Endothelial cell (in vitro differentiated cells): ENCODE results near the gene FAM241B. TPM values are rescaled to one million over a fixed set of nuclear protein-coding genes. Genes with fewer than 3 reads are reported as not detected.

Experiments used
- DNase-seq: peaks from one replicate; pipeline ENCODE4 v3.0.0; 2021; ENCODE audit warnings: low spot score
- H3K27ac Mint-ChIP-seq: one replicate; pipeline ENCODE4 v1.8.0; 2021; ENCODE audit warnings: mixed read lengths, inconsistent platforms; ENCODE audit not compliant: unreplicated experiment
- H3K27me3 Mint-ChIP-seq: one replicate; pipeline ENCODE4 v1.8.0; 2021; ENCODE audit warnings: mild to moderate bottlenecking, moderate library complexity, mixed read lengths, inconsistent platforms; ENCODE audit not compliant: unreplicated experiment
- H3K36me3 Mint-ChIP-seq: one replicate; pipeline ENCODE4 v1.8.0; 2021; ENCODE audit warnings: mild to moderate bottlenecking, low read depth, mixed read lengths, inconsistent platforms; ENCODE audit not compliant: unreplicated experiment
- H3K4me1 Mint-ChIP-seq: one replicate; pipeline ENCODE4 v1.8.0; 2021; ENCODE audit warnings: mild to moderate bottlenecking, mixed read lengths, inconsistent platforms; ENCODE audit not compliant: unreplicated experiment
- H3K4me3 Mint-ChIP-seq: one replicate; pipeline ENCODE4 v1.8.0; 2021; ENCODE audit warnings: mild to moderate bottlenecking, mixed read lengths, inconsistent platforms; ENCODE audit not compliant: unreplicated experiment
- H3K9me3 Mint-ChIP-seq: one replicate; pipeline ENCODE4 v1.8.0; 2021; ENCODE audit warnings: mixed read lengths, inconsistent platforms; ENCODE audit not compliant: unreplicated experiment
- total RNA-seq: library from RNA; stranded (reverse); fragmentation: NEBNext Ultra II Directional; extraction: Animal tissue kit (Norgen Biotek cat#: 25700); gene quantifications from one replicate; pipeline ENCODE4 v1.2.1, GENCODE V29; 2021; ENCODE audit not compliant: unreplicated experiment
- TF ChIP-seq, protein P1 (sequence below): fragments of 200-600 bp; sonication (generic); IDR thresholded peaks from one replicate; pipeline ENCODE4 v1.5.0; 2021; ENCODE audit warnings: antibody characterized with exemption; ENCODE audit not compliant: unreplicated experiment

FAM241B gene
- total RNA-seq, 1 donor from 2014 or later, result 7.1 TPM

DNA sequence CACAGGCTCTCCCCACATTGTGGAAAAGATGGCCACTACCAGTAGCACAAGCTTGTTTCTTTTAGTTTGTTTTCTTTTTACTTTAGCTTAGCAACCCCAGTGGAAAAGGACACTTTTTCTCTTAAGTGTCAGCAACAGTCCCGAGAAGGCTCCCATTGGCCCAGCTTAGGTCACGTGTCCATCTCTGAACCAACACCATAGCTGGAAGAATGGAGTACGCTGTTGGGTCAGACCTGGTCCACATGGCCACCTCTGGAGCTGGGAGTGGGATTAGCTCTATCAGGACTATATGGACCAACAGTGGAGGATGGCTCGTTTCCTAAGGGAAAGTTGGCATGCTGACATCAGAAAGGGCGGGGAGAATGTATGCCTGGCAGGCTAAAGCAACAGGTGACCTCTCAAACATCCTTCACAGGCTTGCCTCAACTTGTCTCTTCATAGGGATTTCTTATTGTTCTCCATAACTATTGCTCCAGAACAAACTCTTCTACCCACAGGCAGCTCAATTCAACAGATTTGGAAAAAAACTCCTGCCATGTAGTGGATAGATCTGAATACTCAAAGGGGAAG, 29.2 kb upstream of the FAM241B start:
- peaks cover 6% of the 10 kb centered on the region for H3K4me1 Mint-ChIP-seq
- no peak for DNase-seq
- H3K36me3 Mint-ChIP-seq, result peaks cover 4% of the 10 kb centered on the region
- H3K9me3 Mint-ChIP-seq, result no peaks in the 10 kb centered on the region
- peaks cover 3% of the 10 kb centered on the region for H3K27me3 Mint-ChIP-seq
- H3K4me3 Mint-ChIP-seq, result no peak overlapping the region
- H3K27ac Mint-ChIP-seq, result no peak overlapping the region
- TF ChIP-seq, protein P1, sequence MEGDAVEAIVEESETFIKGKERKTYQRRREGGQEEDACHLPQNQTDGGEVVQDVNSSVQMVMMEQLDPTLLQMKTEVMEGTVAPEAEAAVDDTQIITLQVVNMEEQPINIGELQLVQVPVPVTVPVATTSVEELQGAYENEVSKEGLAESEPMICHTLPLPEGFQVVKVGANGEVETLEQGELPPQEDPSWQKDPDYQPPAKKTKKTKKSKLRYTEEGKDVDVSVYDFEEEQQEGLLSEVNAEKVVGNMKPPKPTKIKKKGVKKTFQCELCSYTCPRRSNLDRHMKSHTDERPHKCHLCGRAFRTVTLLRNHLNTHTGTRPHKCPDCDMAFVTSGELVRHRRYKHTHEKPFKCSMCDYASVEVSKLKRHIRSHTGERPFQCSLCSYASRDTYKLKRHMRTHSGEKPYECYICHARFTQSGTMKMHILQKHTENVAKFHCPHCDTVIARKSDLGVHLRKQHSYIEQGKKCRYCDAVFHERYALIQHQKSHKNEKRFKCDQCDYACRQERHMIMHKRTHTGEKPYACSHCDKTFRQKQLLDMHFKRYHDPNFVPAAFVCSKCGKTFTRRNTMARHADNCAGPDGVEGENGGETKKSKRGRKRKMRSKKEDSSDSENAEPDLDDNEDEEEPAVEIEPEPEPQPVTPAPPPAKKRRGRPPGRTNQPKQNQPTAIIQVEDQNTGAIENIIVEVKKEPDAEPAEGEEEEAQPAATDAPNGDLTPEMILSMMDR, result no peak

DNA sequence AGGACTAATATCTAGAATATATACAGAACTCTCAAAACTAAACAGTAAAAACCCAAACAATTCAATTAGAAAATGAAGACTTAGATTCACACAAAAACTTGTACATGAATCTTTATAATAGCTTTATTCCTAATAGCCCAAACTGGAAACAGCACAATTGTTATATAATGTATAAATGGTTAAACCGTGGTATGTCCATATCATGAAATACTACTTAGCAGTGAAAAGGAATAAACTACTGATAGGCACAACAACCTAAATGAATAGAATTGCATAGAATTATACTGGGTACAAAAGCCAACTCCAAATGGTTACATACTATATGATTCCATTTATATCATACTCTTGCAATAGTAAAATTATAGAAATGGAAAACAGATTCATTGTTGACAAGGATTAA, 21.0 kb upstream of the FAM241B start:
- Mint-ChIP-seq H3K4me3 (no peak overlapping the region), H3K27ac (no peak overlapping the region), H3K36me3 (peaks cover 6% of the 10 kb centered on the region), H3K27me3 (peaks cover 2% of the 10 kb centered on the region), H3K4me1 (peaks cover 4% of the 10 kb centered on the region), H3K9me3 (no peaks in the 10 kb centered on the region)
- DNase-seq, result no peak
- TF ChIP-seq, protein P1, result no peak

DNA sequence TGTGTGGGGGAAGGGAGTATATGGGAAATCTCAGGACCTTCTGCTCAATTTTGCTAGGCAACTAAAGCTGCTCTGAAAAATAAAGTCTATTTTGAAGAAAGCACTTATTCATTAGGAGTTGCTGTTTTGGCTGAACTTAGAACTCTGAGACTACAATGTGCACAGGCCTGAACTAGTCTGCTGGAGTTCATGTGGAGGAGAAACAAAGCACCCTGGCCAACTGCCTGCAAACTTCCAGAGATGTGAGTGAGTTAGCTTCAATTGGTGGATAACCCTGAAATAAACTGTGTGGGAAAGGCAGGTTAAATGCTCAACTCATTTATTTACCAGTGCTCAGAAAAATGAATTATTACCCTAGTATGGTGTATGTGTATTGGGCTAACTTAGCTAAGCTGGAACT, 17.3 kb upstream of the FAM241B start:
- Mint-ChIP-seq H3K4me3 (no peak overlapping the region), H3K27me3 (no peaks in the 10 kb centered on the region), H3K27ac (no peak overlapping the region), H3K36me3 (peaks cover 11% of the 10 kb centered on the region), H3K4me1 (peaks cover under 1% of the 10 kb centered on the region), H3K9me3 (no peaks in the 10 kb centered on the region)
- no peak for DNase-seq
- TF ChIP-seq, protein P1, result no peak

DNA sequence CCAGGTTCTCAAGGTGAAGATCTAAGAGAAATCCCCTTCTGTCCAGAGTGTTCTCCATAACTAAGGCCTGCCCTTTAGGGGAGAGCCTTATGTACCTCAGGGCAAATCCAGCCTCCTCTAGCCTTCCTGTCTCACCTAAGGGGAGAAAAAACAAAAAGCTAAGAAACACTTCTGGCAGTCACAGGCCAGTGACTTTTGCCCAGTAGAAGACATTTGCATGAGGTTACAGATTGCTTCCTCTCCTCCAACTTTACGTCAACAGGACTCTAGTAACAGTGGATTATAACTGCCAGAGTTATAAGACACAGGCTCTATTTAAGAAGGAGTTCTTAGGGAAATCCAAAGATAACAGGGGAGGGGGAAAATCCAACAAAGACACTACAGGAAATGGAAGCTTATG, 15.9 kb upstream of the FAM241B start:
- TF ChIP-seq, protein P1, result no peak
- H3K27ac Mint-ChIP-seq, result no peak overlapping the region
- H3K9me3 Mint-ChIP-seq, result no peaks in the 10 kb centered on the region
- H3K36me3 Mint-ChIP-seq, result peaks cover 15% of the 10 kb centered on the region
- no peaks in the 10 kb centered on the region for H3K27me3 Mint-ChIP-seq
- no peak for DNase-seq
- no peak overlapping the region for H3K4me3 Mint-ChIP-seq
- peaks cover 2% of the 10 kb centered on the region for H3K4me1 Mint-ChIP-seq

DNA sequence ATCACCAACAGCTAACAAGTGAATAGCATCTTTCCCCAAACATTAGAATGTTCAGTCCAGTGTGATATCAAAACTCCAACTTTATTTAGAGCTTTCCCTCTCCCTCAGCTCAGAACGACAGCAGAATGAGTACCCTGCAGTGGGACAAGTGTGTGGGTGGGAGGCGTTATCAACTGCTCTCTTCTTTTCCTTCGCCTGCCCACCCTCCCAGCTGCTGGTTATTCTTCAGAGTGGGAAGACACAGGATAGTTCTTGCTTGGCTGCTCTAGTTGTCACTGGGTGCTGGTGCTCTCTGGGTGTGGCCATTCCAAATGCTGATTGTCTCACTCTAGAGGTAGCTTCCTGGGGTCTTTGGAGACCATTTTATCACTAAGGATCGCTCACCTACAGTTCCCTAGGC, 13.7 kb upstream of the FAM241B start:
- H3K36me3 Mint-ChIP-seq, result peaks cover 15% of the 10 kb centered on the region
- H3K27ac Mint-ChIP-seq, result no peak overlapping the region
- no peak overlapping the region for H3K4me3 Mint-ChIP-seq
- no peaks in the 10 kb centered on the region for H3K9me3 Mint-ChIP-seq
- TF ChIP-seq, protein P1, result no peak
- peaks cover 8% of the 10 kb centered on the region for H3K4me1 Mint-ChIP-seq
- no peak for DNase-seq
- H3K27me3 Mint-ChIP-seq, result no peaks in the 10 kb centered on the region
